ENCODE measurements around the gene TMEM40. TPM values are rescaled to one million over a fixed set of nuclear protein-coding genes. Genes with fewer than 3 reads are reported as not detected.

The TMEM40 gene
- total and polyA plus RNA-seq, 2 of the 13 experiments (the other 11 are each of a cell fraction or from before 2014, with no cell fraction given): 0.16 TPM; not detected in 1

DNA sequence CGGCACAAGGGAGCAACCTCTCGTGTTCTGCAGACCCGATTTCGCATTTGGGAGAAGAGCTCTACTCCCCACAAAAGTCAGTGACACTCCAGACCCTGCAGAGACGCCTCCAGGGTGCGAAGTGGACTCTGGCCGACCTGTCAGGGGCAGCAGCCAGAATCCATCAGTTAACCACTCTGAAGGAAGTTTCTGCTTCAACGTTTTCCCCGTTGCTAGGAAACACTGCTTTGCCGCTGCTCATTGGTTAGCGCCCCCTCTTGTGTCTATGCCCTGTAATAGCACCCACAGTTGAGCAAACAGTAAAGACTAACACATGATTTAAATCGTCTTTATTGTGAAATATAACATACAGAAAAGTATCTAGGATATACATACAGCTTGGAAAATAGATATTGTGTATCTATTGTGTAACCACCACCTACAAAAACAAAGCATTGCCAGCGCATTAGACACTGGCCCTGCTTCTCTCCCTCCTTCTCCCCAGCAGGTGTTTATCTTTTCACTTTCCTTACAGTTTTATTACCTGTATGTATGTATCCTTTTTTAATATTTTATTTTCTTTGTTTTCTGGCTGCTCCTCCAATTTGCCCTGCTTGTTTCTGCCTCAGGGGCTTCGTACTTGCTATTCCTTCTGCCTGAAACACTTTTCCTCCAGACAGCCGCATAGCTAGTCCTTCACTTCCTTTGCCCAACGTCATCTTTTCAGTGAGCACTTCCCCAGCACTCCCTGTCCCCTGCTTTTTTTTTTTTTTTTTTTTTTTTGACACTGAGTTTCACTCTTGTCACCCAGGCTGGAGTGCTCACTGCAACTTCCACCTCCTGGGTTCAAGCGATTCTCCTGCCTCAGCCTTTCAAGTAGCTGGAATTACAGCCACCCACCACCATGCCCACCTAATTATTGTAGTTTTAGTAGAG is 38.8 kb downstream of the TMEM40 start (continued):
- TF ChIP-seq BCLAF1 (IDR thresholded peaks at IDR 0.05) (no peak), ZNF382 (CRISPR knock-in tag; IDR thresholded peaks at IDR 0.05; ENCODE audit: borderline replicate concordance) (no peak), CSRNP1 (CRISPR knock-in tag; IDR thresholded peaks at IDR 0.05) (no peak), TBP (CRISPR knock-in tag; IDR thresholded peaks at IDR 0.05) (no peak), KDM1A (CRISPR knock-in tag; IDR thresholded peaks at IDR 0.05) (no peak), ZSCAN20 (CRISPR knock-in tag; IDR thresholded peaks at IDR 0.05; ENCODE audit: borderline replicate concordance) (no peak), ELF3 (CRISPR knock-in tag; IDR thresholded peaks at IDR 0.05) (peak; percentile 48; the same call in 1 of the 2 replicates), TBL1XR1 (IDR thresholded peaks at IDR 0.05; ENCODE audit: borderline replicate concordance, low read length, partially characterized antibody) (no peak), SP140L (CRISPR knock-in tag; IDR thresholded peaks at IDR 0.05; ENCODE audit: borderline replicate concordance) (no peak), IKZF1 (IDR thresholded peaks at IDR 0.05) (no peak), SALL1 (CRISPR knock-in tag; IDR thresholded peaks at IDR 0.05) (peak; percentile 36; the same call in 1 of the 2 replicates), GLI4 (CRISPR knock-in tag; IDR thresholded peaks at IDR 0.05; ENCODE audit: borderline replicate concordance) (no peak), TBX3 (IDR thresholded peaks at IDR 0.05; ENCODE audit: borderline replicate concordance) (peak; percentile 59; the same call in 1 of the 2 replicates), SAP130 (CRISPR knock-in tag; IDR thresholded peaks at IDR 0.05; ENCODE audit: low read depth) (peak; percentile 62), NCOR1 (IDR thresholded peaks at IDR 0.05; ENCODE audit: borderline replicate concordance, low read length) (no peak), ZNF468 (CRISPR knock-in tag; IDR thresholded peaks at IDR 0.05) (no peak), WIZ (CRISPR knock-in tag; IDR thresholded peaks at IDR 0.05) (no peak), FOXP1 (IDR thresholded peaks at IDR 0.05) (no peak), FOXP1 (CRISPR knock-in tag; IDR thresholded peaks at IDR 0.05) (no peak), ZNF83 (CRISPR knock-in tag; IDR thresholded peaks at IDR 0.05; ENCODE audit: borderline replicate concordance) (no peak)
- TF ChIP-seq, protein P1, sequence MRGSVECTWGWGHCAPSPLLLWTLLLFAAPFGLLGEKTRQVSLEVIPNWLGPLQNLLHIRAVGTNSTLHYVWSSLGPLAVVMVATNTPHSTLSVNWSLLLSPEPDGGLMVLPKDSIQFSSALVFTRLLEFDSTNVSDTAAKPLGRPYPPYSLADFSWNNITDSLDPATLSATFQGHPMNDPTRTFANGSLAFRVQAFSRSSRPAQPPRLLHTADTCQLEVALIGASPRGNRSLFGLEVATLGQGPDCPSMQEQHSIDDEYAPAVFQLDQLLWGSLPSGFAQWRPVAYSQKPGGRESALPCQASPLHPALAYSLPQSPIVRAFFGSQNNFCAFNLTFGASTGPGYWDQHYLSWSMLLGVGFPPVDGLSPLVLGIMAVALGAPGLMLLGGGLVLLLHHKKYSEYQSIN (CRISPR knock-in tag; IDR thresholded peaks at IDR 0.05; ENCODE audit: borderline replicate concordance): no peak
- TF ChIP-seq, protein P2, sequence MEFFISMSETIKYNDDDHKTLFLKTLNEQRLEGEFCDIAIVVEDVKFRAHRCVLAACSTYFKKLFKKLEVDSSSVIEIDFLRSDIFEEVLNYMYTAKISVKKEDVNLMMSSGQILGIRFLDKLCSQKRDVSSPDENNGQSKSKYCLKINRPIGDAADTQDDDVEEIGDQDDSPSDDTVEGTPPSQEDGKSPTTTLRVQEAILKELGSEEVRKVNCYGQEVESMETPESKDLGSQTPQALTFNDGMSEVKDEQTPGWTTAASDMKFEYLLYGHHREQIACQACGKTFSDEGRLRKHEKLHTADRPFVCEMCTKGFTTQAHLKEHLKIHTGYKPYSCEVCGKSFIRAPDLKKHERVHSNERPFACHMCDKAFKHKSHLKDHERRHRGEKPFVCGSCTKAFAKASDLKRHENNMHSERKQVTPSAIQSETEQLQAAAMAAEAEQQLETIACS (CRISPR knock-in tag; IDR thresholded peaks at IDR 0.05): no peak
- TF ChIP-seq, protein P3, sequence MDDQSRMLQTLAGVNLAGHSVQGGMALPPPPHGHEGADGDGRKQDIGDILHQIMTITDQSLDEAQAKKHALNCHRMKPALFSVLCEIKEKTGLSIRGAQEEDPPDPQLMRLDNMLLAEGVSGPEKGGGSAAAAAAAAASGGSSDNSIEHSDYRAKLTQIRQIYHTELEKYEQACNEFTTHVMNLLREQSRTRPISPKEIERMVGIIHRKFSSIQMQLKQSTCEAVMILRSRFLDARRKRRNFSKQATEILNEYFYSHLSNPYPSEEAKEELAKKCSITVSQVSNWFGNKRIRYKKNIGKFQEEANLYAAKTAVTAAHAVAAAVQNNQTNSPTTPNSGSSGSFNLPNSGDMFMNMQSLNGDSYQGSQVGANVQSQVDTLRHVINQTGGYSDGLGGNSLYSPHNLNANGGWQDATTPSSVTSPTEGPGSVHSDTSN (CRISPR knock-in tag; IDR thresholded peaks at IDR 0.05; ENCODE audit: borderline replicate concordance): no peak
